Adrenal gland (tissue), 12 donors: ENCODE data around the gene KCNG4. TPM values are rescaled to one million over a fixed set of nuclear protein-coding genes. Genes with fewer than 3 reads are reported as not detected.

ENCODE experiments used
- DNase-seq, 7 donors: peaks; one replicate each; pipeline ENCODE4 v3.0.0-alpha.2; 2019 to 2020
- H3K27ac ChIP-seq, 5 donors: fragments of 200-600 bp; sonication (generic) in 4 of 5; 1 replicate in 3 of 5; 2 replicates in 2 of 5; pipeline versions ENCODE4 v1.5.1 to v1.8.0; 2016 to 2020; ENCODE audit warnings: mild to moderate bottlenecking in 1 of 5
- H3K27me3 ChIP-seq: fragments of 200-600 bp; 2 replicates; pipeline ENCODE4 v1.8.0; 2021
- H3K36me3 ChIP-seq, 2 donors: fragments of 200-600 bp; replicated peaks in 1 of 2; 1 replicate in 1 of 2; 2 replicates in 1 of 2; pipeline versions ENCODE4 v1.5.1 to v1.8.0; 2018 to 2022
- H3K4me1 ChIP-seq, 2 donors: fragments of 200-600 bp; replicated peaks in 1 of 2; 1 replicate in 1 of 2; 2 replicates in 1 of 2; pipeline versions ENCODE4 v1.5.1 to v1.8.0; 2018 to 2021
- H3K4me3 ChIP-seq, 4 donors: fragments of 200-600 bp; sonication (generic) in 3 of 4; one replicate each; pipeline ENCODE4 v1.5.1; 2016 to 2018
- H3K9me3 ChIP-seq, 3 donors: fragments of 200-600 bp; sonication (generic) in 1 of 3; replicated peaks in 1 of 3; 1 replicate in 2 of 3; 2 replicates in 1 of 3; pipeline versions ENCODE4 v1.5.1 to v1.8.0; 2016 to 2021
- CTCF ChIP-seq, 6 experiments: fragments of 450-650 bp in 4 of 6; fragments of 200-600 bp in 2 of 6; sonication (generic) in 1 of 6; IDR thresholded peaks; 1 replicate in 5 of 6; 2 replicates in 1 of 6; pipeline versions ENCODE4 v1.5.1 to v1.8.0; 2016 to 2021; ENCODE audit warnings: antibody characterized with exemption in 6 of 6, mild to moderate bottlenecking in 2 of 6, moderate library complexity in 1 of 6
- POLR2A ChIP-seq, 2 donors: fragments of 450-650 bp; IDR thresholded peaks; one replicate each; pipeline ENCODE4 v1.6.1; 2017; ENCODE audit warnings: antibody characterized with exemption in 2 of 2, mild to moderate bottlenecking in 2 of 2, moderate library complexity in 1 of 2
- WGBS, 4 donors: extraction: QIAGEN DNeasy Blood & Tissue Kit in 2 of 4; methylation state at CpG; one replicate each; pipeline versions ENCODE4 v1.1.5 to v1.1.7; 2013 to 2017; 5-methylcytosine and 5-hydroxymethylcytosine counted together
- intact Hi-C, 2 donors: fragments of 100-400 bp; cut with DNase I; formaldehyde crosslinking; loops; one replicate each; pipeline versions ENCODE4 v1.14.1 to v1.15.0; 2022 to 2023
- polyA plus RNA-seq, 3 donors: library from polyadenylated mRNA; stranded (reverse); fragments of 200-250 nt in 2 of 3; fragments of 350-450 nt in 1 of 3; fragmentation: Illumina TruSeq in 1 of 3; extraction: RNeasy Lipid Tissue Mini Kit (QIAGEN cat#74804) in 1 of 3; gene quantifications; one replicate each; pipeline ENCODE4 v1.2.3, GENCODE V29; 2013 to 2014
- total RNA-seq, 9 donors: library from RNA; depleted of rRNA in 4 of 9; stranded (reverse); fragments of >200 nt in 4 of 9; fragments of 120-200 nt in 1 of 9; fragmentation: NEBNext Ultra II Directional in 1 of 9; extraction: Animal tissue kit (Norgen Biotek cat#: 25700) in 1 of 9; gene quantifications; one replicate each; pipeline versions ENCODE4 v1.1.0 to v1.2.4, GENCODE V29; 2013 to 2023
- donor health status: healthy with polysubstance abuse.
- donor health status: Bipolar disorder and iron deficiency.
- donor health status: DM: yes; HTN: yes; CAD: no.
- donor health status: DM: no; HTN: no; CAD: no.
- donor health status: DM: no; HTN: no; CAD: no.
- donor health status: DM: yes; HTN: yes; CAD: no.

KCNG4 gene
- total and polyA plus RNA-seq, 12 donors = under 0.01 to 1.3 (median 0.36) TPM; not detected in 4

- TF ChIP-seq POLR2A (IDR thresholded peaks at IDR 0.05) = no peak
- TF ChIP-seq CTCF (IDR thresholded peaks at IDR 0.05) = no peak
- no peak for DNase-seq
- H3K9me3 ChIP-seq = no peaks in the 10 kb centered on the region
- WGBS, 4 donors = 94 to 95% (median 94%) methylated on average over 19 to 26 of the region's 26 CpGs
- peaks cover 0 to 53% of the 10 kb centered on the region in 2 donors for H3K36me3 ChIP-seq
- H3K27ac ChIP-seq = no peak overlapping the region
- H3K4me3 ChIP-seq = no peak overlapping the region
- H3K27me3 ChIP-seq = no peaks in the 10 kb centered on the region
- H3K4me1 ChIP-seq = peaks cover 8 to 19% of the 10 kb centered on the region in 2 donors
- intact Hi-C loops = loop anchor here (5.0 to 10.0 kb wide), 3 partner anchors 98 to 226 kb away; partner anchors contain the start of gene NECAB2 (in 1 of the 2)
These were observed 56.9 kb downstream of the KCNG4 start for GRCh38 chr16:84182680-84183571.

GRCh38 chr16:84182104-84182503, 57.7 kb downstream of the KCNG4 start:
- 90 to 100% (median 97%) methylated on average over 3 to 18 of the region's 18 CpGs for WGBS, 4 donors
- Histone ChIP-seq H3K27ac (no peak overlapping the region), H3K36me3 (peaks cover 0 to 53% of the 10 kb centered on the region in 2 donors), H3K27me3 (no peaks in the 10 kb centered on the region), H3K4me1 (peaks cover 14 to 27% of the 10 kb centered on the region in 2 donors), H3K4me3 (no peak overlapping the region), H3K9me3 (no peaks in the 10 kb centered on the region)
- no peak for TF ChIP-seq CTCF (IDR thresholded peaks at IDR 0.05)
- no peak for TF ChIP-seq POLR2A (IDR thresholded peaks at IDR 0.05)
- intact Hi-C loops = loop anchor here (5.0 to 10.0 kb wide), 3 partner anchors 97 to 225 kb away; partner anchors contain the start of gene NECAB2 (in 1 of the 2)
- DNase-seq = no peak

- Histone ChIP-seq H3K27me3 (no peaks in the 10 kb centered on the region), H3K36me3 (peaks cover 0 to 53% of the 10 kb centered on the region in 2 donors), H3K9me3 (no peaks in the 10 kb centered on the region), H3K4me1 (peaks cover 20 to 35% of the 10 kb centered on the region in 2 donors), H3K27ac (no peak overlapping the region), H3K4me3 (no peak overlapping the region)
- TF ChIP-seq CTCF (IDR thresholded peaks at IDR 0.05) (no peak), POLR2A (IDR thresholded peaks at IDR 0.05) (no peak)
- intact Hi-C loops = loop anchor here (5.0 to 10.0 kb wide), 3 partner anchors 97 to 224 kb away; partner anchors contain the start of gene NECAB2 (in 1 of the 2)
- DNase-seq = no peak
- 90 to 92% (median 91%) methylated on average over 16 to 41 of the region's 41 CpGs for WGBS, 4 donors
These were observed 58.5 kb downstream of the KCNG4 start for GRCh38 chr16:84181144-84181915.
